Gastrocnemius medialis (tissue), 4 donors: ENCODE data around the gene VAMP8.

Experiments used
- CTCF ChIP-seq, 5 experiments: fragments of 450-650 bp in 3 of 5; fragments of 200-600 bp in 2 of 5; sonication (generic) in 2 of 5; IDR thresholded peaks in 4 of 5; conservative IDR thresholded peaks in 1 of 5; 1 replicate in 4 of 5; 2 replicates in 1 of 5; pipeline ENCODE4 v1.5.1; 2016 to 2019; ENCODE audit warnings: antibody characterized with exemption in 5 of 5, mild to moderate bottlenecking in 3 of 5, moderate library complexity in 3 of 5
- POLR2A ChIP-seq, 2 donors: fragments of 450-650 bp; IDR thresholded peaks; one replicate each; pipeline ENCODE4 v1.6.1; 2017; ENCODE audit warnings: antibody characterized with exemption in 2 of 2, mild to moderate bottlenecking in 2 of 2, moderate library complexity in 2 of 2

- no peak for TF ChIP-seq CTCF (IDR thresholded peaks at IDR 0.05 in 4 of 5, conservative IDR thresholded peaks at IDR 0.05 in 1 of 5)
- peak in 1 of 2 donors; percentile 5 for TF ChIP-seq POLR2A (IDR thresholded peaks at IDR 0.05)
Observed at GRCh38 chr2:85539361-85540132, 37.8 kb upstream of the VAMP8 start.
